Naive thymus-derived CD4-positive, alpha-beta T cell (primary cell): ENCODE measurements around the gene LYPD8. TPM values are rescaled to one million over a fixed set of nuclear protein-coding genes. Genes with fewer than 3 reads are reported as not detected.

Experiments used
- ATAC-seq: fragments of 150-1000 bp; cut with Tn5 transposase; 2 replicates; pipeline ENCODE4 v1.10.0; 2021; ENCODE audit warnings: mild to moderate bottlenecking, moderate library complexity
- CTCF ChIA-PET: fragments of 350-600 bp; sonication (Branson Sonifier 250); formaldehyde crosslinking; loops from one replicate; lab custom pipeline; 2021; ENCODE audit warnings: antibody characterized with exemption; lab: Charles Lee
- POLR2A ChIA-PET: fragments of 350-600 bp; sonication (Branson Sonifier 250); formaldehyde crosslinking; loops from one replicate; lab custom pipeline; 2021; ENCODE audit warnings: antibody characterized with exemption, inconsistent platforms; lab: Charles Lee
- DNase-seq, 9 donors: peaks; one replicate each; pipeline versions ENCODE4 v3.0.0 to v3.0.0-alpha.2; 2020 to 2022; ENCODE audit warnings: mixed read lengths in 1 of 9
- H3K27ac ChIP-seq: one replicate; pipeline ENCODE4 v1.7.0; 2013; ENCODE audit warnings: mild to moderate bottlenecking, low read depth, low read length, moderate library complexity
- H3K27me3 ChIP-seq, 2 donors: one replicate each; pipeline ENCODE4 v1.7.0; 2013; ENCODE audit warnings: low read length in 2 of 2, mild to moderate bottlenecking in 2 of 2, moderate library complexity in 2 of 2; ENCODE audit not compliant: control insufficient read depth in 2 of 2, insufficient read depth in 2 of 2
- H3K36me3 ChIP-seq, 3 experiments: 1 replicate in 2 of 3; 2 replicates in 1 of 3; pipeline ENCODE4 v1.7.0; 2013; ENCODE audit warnings: low read length in 3 of 3, mild to moderate bottlenecking in 3 of 3, moderate library complexity in 1 of 3; ENCODE audit not compliant: insufficient read depth in 3 of 3, control insufficient read depth in 2 of 3
- H3K4me1 ChIP-seq, 2 donors: one replicate each; pipeline ENCODE4 v1.7.0; 2013; ENCODE audit warnings: low read length in 2 of 2, mild to moderate bottlenecking in 2 of 2, moderate library complexity in 1 of 2; ENCODE audit not compliant: control insufficient read depth in 2 of 2, insufficient read depth in 2 of 2
- H3K4me3 ChIP-seq: 2 replicates; pipeline ENCODE4 v1.7.0; 2013; ENCODE audit warnings: mild to moderate bottlenecking, low read length
- H3K9me3 ChIP-seq, 3 experiments: 1 replicate in 2 of 3; 2 replicates in 1 of 3; pipeline ENCODE4 v1.7.0; 2013; ENCODE audit warnings: low read length in 3 of 3; ENCODE audit not compliant: control insufficient read depth in 2 of 3
- H3K27ac Mint-ChIP-seq, 9 donors: one replicate each; pipeline ENCODE4 v1.8.0; 2020 to 2022; ENCODE audit warnings: mixed read lengths in 9 of 9, mild to moderate bottlenecking in 8 of 9, moderate library complexity in 5 of 9, inconsistent platforms in 2 of 9
- H3K27me3 Mint-ChIP-seq, 5 donors: one replicate each; pipeline ENCODE4 v1.8.0; 2021 to 2022; ENCODE audit warnings: mixed read lengths in 5 of 5, mild to moderate bottlenecking in 1 of 5
- H3K36me3 Mint-ChIP-seq, 5 donors: one replicate each; pipeline ENCODE4 v1.8.0; 2020 to 2022; ENCODE audit warnings: mixed read lengths in 5 of 5, mild to moderate bottlenecking in 3 of 5, inconsistent platforms in 1 of 5
- H3K4me1 Mint-ChIP-seq, 7 donors: one replicate each; pipeline ENCODE4 v1.8.0; 2020 to 2022; ENCODE audit warnings: mixed read lengths in 7 of 7, mild to moderate bottlenecking in 3 of 7, inconsistent platforms in 1 of 7
- H3K4me3 Mint-ChIP-seq, 10 donors: one replicate each; pipeline ENCODE4 v1.8.0; 2020 to 2022; ENCODE audit warnings: mild to moderate bottlenecking in 10 of 10, mixed read lengths in 10 of 10, moderate library complexity in 6 of 10, inconsistent platforms in 2 of 10
- H3K9me3 Mint-ChIP-seq, 11 donors: one replicate each; pipeline ENCODE4 v1.8.0; 2020 to 2022; ENCODE audit warnings: mixed read lengths in 11 of 11, mild to moderate bottlenecking in 4 of 11, inconsistent platforms in 1 of 11, moderate library complexity in 1 of 11
- intact Hi-C, 2 donors: fragments of 100-400 bp; cut with micrococcal nuclease; formaldehyde crosslinking; loops; one replicate each; pipeline ENCODE4 v1.15.1; 2023
- polyA plus RNA-seq, 2 donors: library from polyadenylated mRNA; unstranded; fragments of 300-500 nt; fragmentation: Illumina TruSeq; gene quantifications; one replicate each; pipeline ENCODE4 v1.2.3, GENCODE V29; 2021
- total RNA-seq, 6 experiments: library from RNA in 5 of 6; stranded (reverse) in 5 of 6; gene quantifications; 1 replicate in 5 of 6; 2 replicates in 1 of 6; pipeline ENCODE4 v1.2.3 and lab custom pipeline; 2021 to 2026

Gene LYPD8
- total and polyA plus RNA-seq, 7 experiments from 2014 or later = not detected

DNA sequence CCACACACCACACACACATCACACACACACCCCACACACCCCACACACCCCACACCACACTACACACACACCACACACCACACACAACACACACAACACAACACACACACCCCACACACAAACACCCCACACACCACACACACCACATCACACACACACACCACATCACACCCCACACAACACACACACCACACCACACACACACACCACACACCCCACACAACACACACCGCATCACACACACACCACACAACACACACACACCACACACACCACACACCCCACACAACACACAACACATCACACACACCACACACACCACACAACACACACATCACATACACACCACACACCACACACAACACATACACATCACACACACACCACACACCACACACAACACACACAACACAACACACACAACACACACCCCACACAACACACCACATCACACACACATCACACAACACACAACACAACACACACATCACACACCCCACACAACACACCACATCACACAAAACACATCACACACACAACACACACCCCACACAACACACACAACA, 2.4 kb downstream of the LYPD8 start:
- no peaks in the 10 kb centered on the region for H3K9me3 ChIP-seq
- no peak overlapping the region for H3K27ac ChIP-seq
- Mint-ChIP-seq H3K36me3 (no peaks in the 10 kb centered on the region), H3K27me3 (no peaks in the 10 kb centered on the region), H3K4me3 (no peak overlapping the region), H3K27ac (no peak overlapping the region), H3K4me1 (peaks cover 0 to 23% (median 8%) of the 10 kb centered on the region in 7 donors), H3K9me3 (no peaks in the 10 kb centered on the region)
- no peak overlapping the region for H3K4me3 ChIP-seq
- CTCF ChIA-PET = no interaction called here
- no peaks in the 10 kb centered on the region for H3K27me3 ChIP-seq
- H3K36me3 ChIP-seq = no peaks in the 10 kb centered on the region
- no peaks in the 10 kb centered on the region for H3K4me1 ChIP-seq
- ATAC-seq (no peak), DNase-seq (no peak)
- intact Hi-C loops = no loop called here
- POLR2A ChIA-PET = no interaction called here

DNA sequence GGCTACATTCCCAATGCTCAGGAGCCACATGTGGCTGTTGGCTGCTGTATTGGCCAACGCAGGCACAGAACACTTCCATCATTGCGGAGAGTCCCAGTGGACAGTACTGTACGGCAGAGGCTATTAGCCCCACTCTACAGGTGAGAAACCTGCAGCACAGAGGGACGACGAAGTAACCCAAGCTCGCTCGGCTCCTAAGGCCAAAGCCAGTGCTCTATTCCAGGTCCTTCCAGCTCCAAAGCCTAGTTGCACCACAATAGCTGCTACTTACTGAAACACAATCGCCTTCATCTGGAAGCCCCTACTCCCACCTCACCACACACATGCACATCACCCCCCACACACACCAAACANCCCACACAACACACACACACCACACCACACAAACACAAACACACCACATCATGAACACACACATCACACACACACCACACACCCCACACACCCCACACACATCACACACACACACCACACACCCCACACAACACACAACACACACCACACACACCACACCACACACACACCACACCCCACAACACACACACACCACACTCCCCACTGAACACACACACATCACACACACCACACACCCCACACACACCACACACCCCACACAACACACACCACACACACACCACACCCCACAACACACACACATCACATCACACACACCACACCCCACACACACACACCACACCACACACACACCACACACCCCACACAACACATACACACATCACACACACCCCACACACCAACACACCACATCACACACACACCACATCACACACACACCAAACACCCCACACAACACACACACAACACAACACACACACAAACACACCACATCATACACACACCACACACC, 3.2 kb downstream of the LYPD8 start:
- Mint-ChIP-seq H3K27me3 (no peaks in the 10 kb centered on the region), H3K27ac (peak overlapping the region in 5 of 9 donors; percentile 39 to 86 (median 75)), H3K4me1 (peaks cover 0 to 23% (median 8%) of the 10 kb centered on the region in 7 donors), H3K36me3 (no peaks in the 10 kb centered on the region), H3K4me3 (no peak overlapping the region), H3K9me3 (no peaks in the 10 kb centered on the region)
- no peak overlapping the region for H3K27ac ChIP-seq
- H3K4me1 ChIP-seq = no peaks in the 10 kb centered on the region
- H3K4me3 ChIP-seq = no peak overlapping the region
- no peaks in the 10 kb centered on the region for H3K36me3 ChIP-seq
- DNase-seq (peak in 2 of 9 donors; percentile 8 to 12), ATAC-seq (no peak)
- CTCF ChIA-PET = no interaction called here
- POLR2A ChIA-PET = no interaction called here
- intact Hi-C loops = no loop called here
- no peaks in the 10 kb centered on the region for H3K9me3 ChIP-seq
- H3K27me3 ChIP-seq = no peaks in the 10 kb centered on the region

DNA sequence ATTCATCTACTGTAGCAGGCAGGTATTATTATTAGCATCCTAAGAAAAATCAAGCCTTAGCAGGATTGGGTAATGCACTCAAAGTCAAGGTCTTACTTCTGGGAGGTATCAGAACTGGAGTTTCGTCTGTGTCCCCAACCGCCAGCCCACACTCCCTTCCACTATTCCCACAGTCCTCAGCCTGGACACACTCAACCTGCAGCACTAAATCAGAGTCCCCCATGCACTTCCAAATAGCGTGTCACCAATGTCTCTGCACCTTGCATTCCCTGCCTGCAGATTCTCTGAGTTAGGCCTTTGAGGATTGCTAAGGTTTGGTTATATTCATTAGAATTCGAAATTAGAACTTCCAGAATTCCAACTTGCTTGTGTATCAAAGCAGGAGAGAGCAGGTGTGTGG, 3.9 kb downstream of the LYPD8 start:
- no peaks in the 10 kb centered on the region for H3K9me3 Mint-ChIP-seq
- H3K9me3 ChIP-seq = no peaks in the 10 kb centered on the region
- H3K27ac Mint-ChIP-seq = peak overlapping the region in 6 of 9 donors; percentile 39 to 86 (median 75)
- peaks cover 0 to 23% (median 8%) of the 10 kb centered on the region in 7 donors for H3K4me1 Mint-ChIP-seq
- H3K4me3 ChIP-seq = no peak overlapping the region
- no peak for DNase-seq
- no peaks in the 10 kb centered on the region for H3K27me3 Mint-ChIP-seq
- ATAC-seq = no peak
- no peaks in the 10 kb centered on the region for H3K36me3 ChIP-seq
- no peaks in the 10 kb centered on the region for H3K4me1 ChIP-seq
- POLR2A ChIA-PET = interaction anchor here (0.7 kb wide), 1 partner anchor 102 kb away, joined by 3 read pairs; no protein-coding TSS in a partner anchor
- CTCF ChIA-PET = no interaction called here
- H3K27me3 ChIP-seq = no peaks in the 10 kb centered on the region
- no peak overlapping the region for H3K27ac ChIP-seq
- H3K4me3 Mint-ChIP-seq = peak overlapping the region in 8 of 10 donors; percentile 30 to 70 (median 59)
- intact Hi-C loops = no loop called here
- no peaks in the 10 kb centered on the region for H3K36me3 Mint-ChIP-seq

DNA sequence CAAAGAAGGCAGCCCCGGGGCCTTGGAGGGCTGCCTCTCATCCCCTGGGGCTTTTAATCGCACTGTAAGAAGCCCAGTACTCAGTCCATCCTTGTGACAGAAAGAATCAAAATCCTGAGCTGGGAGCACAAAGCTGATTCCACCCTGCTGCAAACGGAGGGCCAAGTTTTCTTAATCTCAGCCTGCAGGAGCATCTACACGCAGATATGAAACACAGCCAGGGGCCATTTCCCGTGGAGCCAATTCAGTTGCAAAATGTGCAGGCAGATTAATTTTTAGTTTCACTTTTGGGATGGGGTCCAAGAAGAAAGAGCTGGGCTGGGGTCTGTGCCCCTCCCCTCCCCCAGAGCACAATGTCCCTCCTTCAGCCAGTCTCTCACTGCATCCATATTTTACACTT, 4.4 kb downstream of the LYPD8 start:
- H3K36me3 Mint-ChIP-seq = no peaks in the 10 kb centered on the region
- Histone ChIP-seq H3K36me3 (no peaks in the 10 kb centered on the region), H3K27me3 (no peaks in the 10 kb centered on the region), H3K27ac (no peak overlapping the region), H3K4me3 (no peak overlapping the region), H3K4me1 (no peaks in the 10 kb centered on the region), H3K9me3 (no peaks in the 10 kb centered on the region)
- peaks cover 0 to 23% (median 8%) of the 10 kb centered on the region in 7 donors for H3K4me1 Mint-ChIP-seq
- H3K4me3 Mint-ChIP-seq = peak overlapping the region in 7 of 10 donors; percentile 37 to 70 (median 62)
- peak overlapping the region in 6 of 9 donors; percentile 39 to 86 (median 69) for H3K27ac Mint-ChIP-seq
- DNase-seq = peak in 2 of 9 donors; percentile 7 to 16
- no peak for ATAC-seq
- H3K27me3 Mint-ChIP-seq = peaks cover 0 to 3% (median 0%) of the 10 kb centered on the region in 5 donors
- no peaks in the 10 kb centered on the region for H3K9me3 Mint-ChIP-seq
- ChIA-PET POLR2A (interaction anchor here (0.7 kb wide), 1 partner anchor 103 kb away, joined by 3 read pairs; no protein-coding TSS in a partner anchor), CTCF (no interaction called here)
- intact Hi-C loops = no loop called here

DNA sequence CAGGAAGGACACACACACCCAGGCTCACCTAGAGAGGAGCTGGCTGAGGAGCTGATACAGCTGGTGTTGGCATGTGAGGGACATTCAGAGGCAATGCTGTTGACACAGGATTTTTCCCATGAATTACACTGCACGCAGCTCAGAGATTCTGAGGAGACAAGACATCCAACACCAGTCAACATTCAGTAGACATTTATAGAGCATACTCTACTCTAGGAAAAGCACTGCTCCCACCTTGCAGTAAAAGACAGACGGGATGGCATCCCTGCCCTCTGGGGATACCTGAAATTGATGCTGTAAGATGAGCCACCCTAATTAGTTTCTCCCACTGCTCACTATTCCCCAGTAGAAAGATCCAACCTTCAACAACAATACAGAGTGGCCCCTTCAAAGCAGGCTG, 5.1 kb downstream of the LYPD8 start:
- Histone ChIP-seq H3K4me1 (no peaks in the 10 kb centered on the region), H3K27ac (no peak overlapping the region), H3K27me3 (no peaks in the 10 kb centered on the region), H3K36me3 (no peaks in the 10 kb centered on the region), H3K9me3 (no peaks in the 10 kb centered on the region), H3K4me3 (no peak overlapping the region)
- Mint-ChIP-seq H3K9me3 (no peaks in the 10 kb centered on the region), H3K4me1 (peaks cover 0 to 23% (median 8%) of the 10 kb centered on the region in 7 donors), H3K27me3 (peaks cover 0 to 3% (median 0%) of the 10 kb centered on the region in 5 donors), H3K36me3 (no peaks in the 10 kb centered on the region), H3K4me3 (peak overlapping the region in 3 of 10 donors; percentile 64 to 70 (median 65)), H3K27ac (peak overlapping the region in 5 of 9 donors; percentile 13 to 75 (median 56))
- DNase-seq (no peak), ATAC-seq (no peak)
- CTCF ChIA-PET = no interaction called here
- POLR2A ChIA-PET = no interaction called here
- intact Hi-C loops = no loop called here

DNA sequence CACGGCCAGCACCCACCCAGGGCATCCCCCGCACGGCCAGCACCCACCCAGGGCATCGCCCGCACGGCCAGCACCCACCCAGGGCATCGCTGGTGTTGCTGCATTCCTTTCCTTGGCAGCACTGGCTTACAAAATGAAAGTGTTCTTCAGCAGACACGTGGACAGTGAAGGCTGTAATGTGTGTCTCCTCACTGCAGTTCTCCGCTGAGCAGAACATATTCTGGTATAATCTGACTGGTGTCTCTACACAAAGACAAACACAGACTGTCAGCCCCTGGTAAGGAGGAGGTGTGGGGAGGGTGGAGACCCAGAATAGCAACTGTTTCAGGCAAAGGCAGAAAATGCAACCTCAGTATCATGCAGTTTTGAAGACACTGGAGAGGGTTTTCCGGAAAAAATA, 7.3 kb downstream of the LYPD8 start:
- H3K36me3 Mint-ChIP-seq = no peaks in the 10 kb centered on the region
- H3K4me3 ChIP-seq = no peak overlapping the region
- no peaks in the 10 kb centered on the region for H3K27me3 ChIP-seq
- no peaks in the 10 kb centered on the region for H3K4me1 ChIP-seq
- intact Hi-C loops = no loop called here
- peaks cover 0 to 7% (median 0%) of the 10 kb centered on the region in 5 donors for H3K27me3 Mint-ChIP-seq
- CTCF ChIA-PET = no interaction called here
- no peak overlapping the region for H3K27ac ChIP-seq
- H3K9me3 ChIP-seq = no peaks in the 10 kb centered on the region
- no peaks in the 10 kb centered on the region for H3K36me3 ChIP-seq
- H3K27ac Mint-ChIP-seq = no peak overlapping the region
- no peak overlapping the region for H3K4me3 Mint-ChIP-seq
- DNase-seq = no peak
- H3K4me1 Mint-ChIP-seq = peaks cover 0 to 23% (median 8%) of the 10 kb centered on the region in 7 donors
- H3K9me3 Mint-ChIP-seq = no peaks in the 10 kb centered on the region
- ATAC-seq = no peak
- POLR2A ChIA-PET = no interaction called here
